HPDE6-E6E7 (cell line): ENCODE measurements around the gene ZBTB47.

Experiments used
- DNase-seq: peaks from one replicate; pipeline ENCODE4 v3.0.0; 2011; ENCODE audit warnings: missing footprints; ENCODE audit errors: extremely low spot score

ZBTB47 gene

DNA sequence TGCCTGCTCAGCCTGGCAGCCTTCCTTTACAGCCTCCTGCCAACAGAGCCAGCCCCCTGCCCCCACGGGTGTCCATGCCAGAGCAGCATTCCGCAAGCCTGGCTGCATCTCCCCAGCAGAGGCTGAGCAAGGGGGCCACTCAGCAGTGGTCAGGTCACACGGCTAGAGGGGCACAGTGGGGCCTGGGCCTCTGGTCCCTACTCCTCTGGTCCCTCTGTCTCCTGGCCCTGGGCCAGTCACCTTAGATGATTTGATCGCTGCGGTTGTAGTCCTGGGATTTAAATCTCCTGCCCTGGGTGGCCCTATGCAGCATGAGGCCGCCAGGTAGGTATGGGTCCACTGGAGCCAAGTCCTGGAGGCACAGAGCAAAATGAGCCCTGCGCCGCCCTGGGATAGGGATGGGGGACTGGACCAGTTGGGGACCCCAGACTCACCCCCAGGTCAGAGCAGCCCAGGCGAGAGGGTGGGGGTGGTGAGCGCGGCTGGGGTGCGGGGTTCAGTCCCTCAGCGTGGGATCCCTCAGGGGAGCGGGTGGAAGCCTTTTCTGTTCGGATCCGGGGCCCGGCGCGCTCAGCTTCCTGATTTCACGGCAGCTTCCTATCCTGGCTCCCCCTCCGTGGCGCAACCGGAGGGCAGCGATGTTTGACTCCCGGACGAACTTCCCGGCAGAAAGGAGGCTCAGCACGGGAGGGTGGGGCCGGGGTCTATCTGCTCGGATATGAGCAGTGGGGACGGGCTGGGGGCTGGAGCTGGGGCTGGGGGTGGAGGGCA, at the start of gene ZBTB47:
TSS of gene ZBTB47 (plus strand) at position 138 of the 771 bp plus-strand sequence. CDS start 4,659 bp downstream, outside the sequence.
- DNase-seq, result no peak

GRCh38 chr3:42605546-42606173, 47.8 kb upstream of the ZBTB47 start:
- DNase-seq, result no peak

GRCh38 chr3:42608581-42608980, 44.9 kb upstream of the ZBTB47 start:
- no peak for DNase-seq

- no peak for DNase-seq
Measured at GRCh38 chr3:42610976-42611375, 42.5 kb upstream of the ZBTB47 start.

GRCh38 chr3:42612217-42612616, 41.3 kb upstream of the ZBTB47 start:
- no peak for DNase-seq

DNA sequence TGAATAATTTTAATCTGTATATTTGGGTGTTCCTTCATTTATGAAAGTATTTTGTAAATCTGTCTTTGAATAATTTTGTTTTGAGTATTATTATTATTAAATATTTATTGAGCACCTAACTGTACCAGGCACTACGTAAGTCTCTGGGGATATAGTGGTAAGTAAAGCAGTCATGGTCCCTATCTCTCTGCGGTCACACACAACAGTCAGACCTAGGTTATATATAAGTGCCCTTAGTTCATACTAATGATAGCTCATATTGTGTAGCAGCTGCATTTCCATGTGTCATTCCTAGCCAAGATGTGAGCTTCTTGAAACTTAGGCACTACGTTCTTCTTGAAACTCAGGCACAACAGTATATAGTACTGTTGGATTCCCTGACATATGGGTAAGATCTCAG, 40.6 kb upstream of the ZBTB47 start:
- DNase-seq, result no peak

- no peak for DNase-seq
Measured at GRCh38 chr3:42613462-42613861, 40.0 kb upstream of the ZBTB47 start.

DNA sequence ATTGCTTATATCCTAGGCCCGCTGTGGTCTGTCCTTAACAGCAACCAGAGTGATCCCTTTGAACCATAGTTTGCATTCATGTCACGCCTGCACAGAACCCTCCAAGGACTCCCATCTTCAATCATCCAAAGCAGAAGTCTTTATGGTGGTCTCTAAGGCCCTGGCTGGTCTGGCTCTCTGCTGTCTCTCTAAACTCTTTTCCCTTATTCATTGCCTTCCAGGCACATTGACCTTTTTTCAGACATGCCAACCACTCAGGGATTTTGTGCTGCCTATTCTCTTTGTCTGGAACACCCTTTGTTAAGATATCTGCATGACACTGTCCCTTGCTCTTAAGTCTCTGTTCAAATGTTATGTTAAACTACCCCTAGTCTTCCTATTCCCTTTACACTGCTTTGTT, 21.9 kb upstream of the ZBTB47 start:
- DNase-seq, result no peak

DNA sequence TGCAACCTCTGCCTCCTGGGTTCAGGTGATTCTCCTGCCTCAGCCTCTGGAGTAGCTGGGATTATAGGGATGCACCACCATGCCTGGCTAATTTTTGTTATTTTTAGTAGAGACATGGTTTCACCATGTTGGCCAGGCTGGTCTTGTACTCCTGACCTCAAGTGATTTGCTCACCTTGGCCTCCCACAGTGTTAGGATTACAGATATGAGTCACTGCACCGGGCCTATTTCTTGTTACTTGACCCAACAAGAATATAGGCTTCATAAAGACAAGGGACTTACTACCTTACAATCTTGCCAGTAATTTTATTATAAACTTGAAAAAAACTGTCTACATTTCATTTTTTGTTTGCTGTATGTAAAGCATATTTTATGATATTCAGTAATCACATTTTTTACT, 21.4 kb upstream of the ZBTB47 start:
- no peak for DNase-seq

GRCh38 chr3:42633544-42633943, 20.0 kb upstream of the ZBTB47 start:
- DNase-seq, result no peak

- no peak for DNase-seq
Measured at GRCh38 chr3:42635111-42635510, 18.4 kb upstream of the ZBTB47 start.

- DNase-seq, result no peak
Measured at GRCh38 chr3:42637001-42637400, 16.5 kb upstream of the ZBTB47 start.

- DNase-seq, result no peak
Measured at GRCh38 chr3:42638339-42638842, 15.1 kb upstream of the ZBTB47 start.

DNA sequence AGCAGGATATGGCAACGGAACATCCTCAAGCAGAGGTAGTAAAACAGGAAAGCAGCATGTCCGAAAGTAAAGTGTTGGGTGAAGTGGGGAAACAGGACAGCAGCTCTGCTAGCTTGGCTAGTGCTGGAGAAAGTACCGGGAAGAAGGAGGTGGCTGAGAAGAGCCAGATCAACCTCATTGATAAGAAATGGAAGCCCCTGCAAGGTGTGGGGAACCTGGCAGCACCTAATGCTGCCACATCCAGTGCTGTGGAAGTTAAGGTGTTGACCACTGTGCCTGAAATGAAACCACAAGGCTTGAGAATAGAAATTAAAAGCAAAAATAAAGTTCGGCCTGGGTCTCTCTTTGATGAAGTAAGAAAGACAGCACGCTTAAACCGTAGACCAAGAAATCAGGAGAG, 14.3 kb upstream of the ZBTB47 start:
- DNase-seq, result no peak

- no peak for DNase-seq
Measured at GRCh38 chr3:42640129-42640528, 13.4 kb upstream of the ZBTB47 start.

- no peak for DNase-seq
Measured at GRCh38 chr3:42640771-42641370, 12.6 kb upstream of the ZBTB47 start.

GRCh38 chr3:42647821-42648459, 5.6 kb upstream of the ZBTB47 start:
- DNase-seq, result no peak

DNA sequence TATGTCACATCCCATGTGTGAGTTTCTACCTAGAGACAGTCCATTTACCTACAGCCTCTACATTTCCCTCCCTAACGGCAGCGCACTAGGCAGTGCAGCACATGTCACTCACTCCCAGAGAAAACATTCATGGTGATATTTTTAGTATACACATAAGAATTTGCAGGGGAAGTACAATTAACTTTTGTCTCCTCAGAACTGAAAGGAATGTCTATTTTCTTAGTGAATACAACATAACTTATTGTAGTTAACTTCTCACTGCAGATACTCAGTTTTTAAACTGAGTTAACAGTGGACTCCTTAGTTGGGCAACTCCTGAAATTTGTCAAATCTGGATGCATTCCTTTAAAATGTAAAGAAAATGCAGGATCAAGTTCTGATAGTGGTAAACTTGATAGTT, 4.5 kb upstream of the ZBTB47 start:
- DNase-seq, result no peak

DNA sequence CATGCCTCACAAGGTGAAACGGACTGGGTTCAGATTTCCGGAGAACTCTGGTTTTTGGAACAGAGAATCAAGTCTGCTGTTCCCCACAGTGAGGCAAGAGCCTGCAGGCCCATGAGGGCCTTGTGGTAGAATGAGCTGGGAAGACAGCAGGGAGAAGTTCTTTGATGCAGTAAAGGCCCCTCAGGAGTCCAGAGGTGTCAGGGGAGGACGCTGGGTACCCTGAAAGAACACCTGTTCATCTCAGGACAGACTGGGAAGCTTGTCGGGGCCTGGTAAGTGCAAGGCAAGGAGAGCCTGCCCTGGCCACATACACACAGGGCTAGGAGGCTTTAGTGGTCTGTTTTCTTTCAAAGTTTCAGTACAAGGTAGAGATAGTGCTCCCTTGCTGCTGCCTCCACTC, 3.7 kb upstream of the ZBTB47 start:
- no peak for DNase-seq

DNA sequence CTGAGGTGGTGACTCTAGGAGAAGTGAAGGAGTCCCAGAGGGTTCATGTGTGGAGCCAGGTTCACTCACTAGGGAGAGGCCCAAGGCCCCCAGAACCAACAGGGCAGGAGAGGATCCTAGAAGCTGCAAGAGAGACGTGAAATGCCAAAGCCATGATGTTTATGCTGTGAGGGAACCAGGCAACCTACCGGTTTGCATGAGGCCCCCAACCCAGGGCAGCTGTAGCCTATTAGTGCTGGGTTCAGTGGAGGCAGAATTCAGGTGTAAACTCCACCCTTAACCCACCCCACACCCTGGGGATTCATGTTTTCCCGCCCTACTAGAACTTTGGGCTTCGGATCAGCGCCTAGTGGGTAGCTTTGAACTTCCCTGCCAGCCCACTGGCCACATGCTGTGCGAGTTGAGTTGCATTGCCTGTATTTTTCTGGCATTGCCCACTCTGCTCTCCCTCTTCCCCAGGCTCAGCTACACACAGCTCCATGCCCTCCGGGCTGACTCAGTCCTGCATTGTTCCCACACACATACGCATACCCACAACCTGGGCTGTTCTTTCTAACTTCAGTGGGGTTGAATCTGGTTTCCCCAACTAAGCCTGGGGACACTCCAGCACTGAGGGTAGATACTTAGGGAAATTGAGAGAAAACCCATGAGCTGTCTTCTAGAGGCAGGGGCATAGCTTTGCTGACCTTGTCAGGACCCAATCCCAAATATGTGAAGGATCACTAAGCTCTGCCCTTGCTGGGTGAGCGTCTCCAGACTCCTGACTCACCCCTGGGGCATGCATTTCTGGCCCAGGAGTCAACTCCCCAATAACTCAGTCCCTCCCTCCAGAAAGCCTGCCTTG, 2.0 kb upstream of the ZBTB47 start:
- no peak for DNase-seq

- DNase-seq, result no peak
Measured at GRCh38 chr3:42652251-42652610, 1.3 kb upstream of the ZBTB47 start.
